Neutrophil (primary cell): ENCODE results near the gene HAUS1.

Source experiments
- H3K27ac ChIP-seq: fragments of 200-600 bp; sonication (generic); 2 replicates; pipeline ENCODE4 v1.5.1; 2016; ENCODE audit warnings: mild to moderate bottlenecking, moderate library complexity
- H3K27me3 ChIP-seq: fragments of 200-600 bp; sonication (generic); 2 replicates; pipeline ENCODE4 v1.6.0; 2016; ENCODE audit warnings: mild to moderate bottlenecking
- H3K36me3 ChIP-seq: fragments of 200-600 bp; sonication (generic); 2 replicates; pipeline ENCODE4 v1.5.1; 2017
- H3K4me1 ChIP-seq, 2 experiments: fragments of 200-600 bp in 1 of 2; sonication (generic) in 1 of 2; 1 replicate in 1 of 2; 2 replicates in 1 of 2; pipeline versions ENCODE4 v1.5.1 to v1.6.1; 2013 to 2016; ENCODE audit warnings: low read depth in 1 of 2, low read length in 1 of 2, mild to moderate bottlenecking in 1 of 2, moderate library complexity in 1 of 2; ENCODE audit not compliant: control insufficient read depth in 1 of 2, insufficient read depth in 1 of 2
- H3K4me3 ChIP-seq, 2 experiments: fragments of 200-600 bp in 1 of 2; sonication (generic) in 1 of 2; 1 replicate in 1 of 2; 2 replicates in 1 of 2; pipeline ENCODE4 v1.5.1; 2013 to 2016; ENCODE audit warnings: low read depth in 1 of 2, low read length in 1 of 2, mild to moderate bottlenecking in 1 of 2, moderate library complexity in 1 of 2
- H3K9me3 ChIP-seq: fragments of 200-600 bp; sonication (generic); 2 replicates; pipeline ENCODE4 v1.5.1; 2016
- TF ChIP-seq, protein P1 (sequence below): fragments of 200-600 bp; sonication (generic); IDR thresholded peaks from 2 replicates; pipeline ENCODE4 v1.5.1; 2016; ENCODE audit warnings: antibody characterized with exemption

The HAUS1 gene

DNA sequence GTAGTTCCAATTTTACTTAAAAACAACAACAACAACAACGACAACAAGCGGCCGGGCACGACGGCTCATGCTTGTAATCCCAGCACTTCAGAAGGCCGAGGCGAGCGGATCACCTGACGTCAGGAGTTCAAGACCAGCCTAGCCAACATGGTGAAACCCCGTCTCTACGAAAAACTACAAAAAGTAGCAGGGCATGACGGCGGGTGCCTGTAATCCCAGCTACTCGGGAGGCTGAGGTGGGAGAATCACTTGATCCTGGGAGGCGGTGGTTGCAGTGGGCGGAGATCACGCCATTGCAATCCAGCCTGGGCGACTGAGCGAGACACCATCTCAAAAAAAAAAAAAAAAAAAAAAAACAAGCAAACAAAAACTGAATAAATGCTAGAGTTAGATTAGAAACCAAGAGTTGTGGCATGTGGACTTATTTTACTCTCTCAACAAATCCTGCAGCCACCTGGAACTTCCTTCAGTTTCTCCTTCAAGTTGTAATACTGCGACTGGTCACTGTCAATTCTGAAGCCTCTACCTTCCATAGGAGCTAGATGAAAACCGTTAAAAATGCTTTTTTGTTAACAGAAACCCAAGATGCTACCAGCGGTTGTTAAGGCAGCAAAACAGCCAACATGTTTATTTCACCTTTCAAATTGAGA, 7.4 kb upstream of the HAUS1 start:
- Histone ChIP-seq H3K9me3 (no peaks in the 10 kb centered on the region), H3K27ac (peak overlapping the region; percentile 82), H3K4me3 (peak overlapping the region; percentile 81 to 87), H3K4me1 (peaks cover 17 to 22% of the 10 kb centered on the region in 2 experiments), H3K27me3 (no peaks in the 10 kb centered on the region), H3K36me3 (peaks cover 17% of the 10 kb centered on the region)
- TF ChIP-seq, protein P1, sequence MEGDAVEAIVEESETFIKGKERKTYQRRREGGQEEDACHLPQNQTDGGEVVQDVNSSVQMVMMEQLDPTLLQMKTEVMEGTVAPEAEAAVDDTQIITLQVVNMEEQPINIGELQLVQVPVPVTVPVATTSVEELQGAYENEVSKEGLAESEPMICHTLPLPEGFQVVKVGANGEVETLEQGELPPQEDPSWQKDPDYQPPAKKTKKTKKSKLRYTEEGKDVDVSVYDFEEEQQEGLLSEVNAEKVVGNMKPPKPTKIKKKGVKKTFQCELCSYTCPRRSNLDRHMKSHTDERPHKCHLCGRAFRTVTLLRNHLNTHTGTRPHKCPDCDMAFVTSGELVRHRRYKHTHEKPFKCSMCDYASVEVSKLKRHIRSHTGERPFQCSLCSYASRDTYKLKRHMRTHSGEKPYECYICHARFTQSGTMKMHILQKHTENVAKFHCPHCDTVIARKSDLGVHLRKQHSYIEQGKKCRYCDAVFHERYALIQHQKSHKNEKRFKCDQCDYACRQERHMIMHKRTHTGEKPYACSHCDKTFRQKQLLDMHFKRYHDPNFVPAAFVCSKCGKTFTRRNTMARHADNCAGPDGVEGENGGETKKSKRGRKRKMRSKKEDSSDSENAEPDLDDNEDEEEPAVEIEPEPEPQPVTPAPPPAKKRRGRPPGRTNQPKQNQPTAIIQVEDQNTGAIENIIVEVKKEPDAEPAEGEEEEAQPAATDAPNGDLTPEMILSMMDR: no peak

DNA sequence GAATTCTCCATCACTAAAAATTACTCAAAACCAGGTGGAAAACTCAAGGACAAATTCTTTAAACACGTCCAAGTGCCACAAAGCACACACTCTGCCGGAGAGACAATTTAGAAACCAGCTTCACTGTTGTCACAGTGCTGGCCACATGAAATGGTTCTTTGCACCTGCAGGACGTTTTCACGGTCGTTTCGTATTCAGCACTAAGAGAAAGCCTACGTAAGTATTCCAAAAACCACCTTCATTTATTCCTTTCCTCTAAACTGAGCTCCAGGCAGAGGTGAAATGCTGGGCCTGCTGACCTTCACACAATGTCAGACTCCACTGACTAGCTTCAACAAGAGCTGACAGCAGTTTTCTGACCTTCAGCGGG, 6.8 kb upstream of the HAUS1 start:
- Histone ChIP-seq H3K4me1 (peaks cover 17 to 22% of the 10 kb centered on the region in 2 experiments), H3K9me3 (no peaks in the 10 kb centered on the region), H3K4me3 (peak overlapping the region; percentile 81 to 87), H3K27ac (peak overlapping the region; percentile 82), H3K36me3 (peaks cover 12% of the 10 kb centered on the region), H3K27me3 (no peaks in the 10 kb centered on the region)
- TF ChIP-seq, protein P1: no peak

DNA sequence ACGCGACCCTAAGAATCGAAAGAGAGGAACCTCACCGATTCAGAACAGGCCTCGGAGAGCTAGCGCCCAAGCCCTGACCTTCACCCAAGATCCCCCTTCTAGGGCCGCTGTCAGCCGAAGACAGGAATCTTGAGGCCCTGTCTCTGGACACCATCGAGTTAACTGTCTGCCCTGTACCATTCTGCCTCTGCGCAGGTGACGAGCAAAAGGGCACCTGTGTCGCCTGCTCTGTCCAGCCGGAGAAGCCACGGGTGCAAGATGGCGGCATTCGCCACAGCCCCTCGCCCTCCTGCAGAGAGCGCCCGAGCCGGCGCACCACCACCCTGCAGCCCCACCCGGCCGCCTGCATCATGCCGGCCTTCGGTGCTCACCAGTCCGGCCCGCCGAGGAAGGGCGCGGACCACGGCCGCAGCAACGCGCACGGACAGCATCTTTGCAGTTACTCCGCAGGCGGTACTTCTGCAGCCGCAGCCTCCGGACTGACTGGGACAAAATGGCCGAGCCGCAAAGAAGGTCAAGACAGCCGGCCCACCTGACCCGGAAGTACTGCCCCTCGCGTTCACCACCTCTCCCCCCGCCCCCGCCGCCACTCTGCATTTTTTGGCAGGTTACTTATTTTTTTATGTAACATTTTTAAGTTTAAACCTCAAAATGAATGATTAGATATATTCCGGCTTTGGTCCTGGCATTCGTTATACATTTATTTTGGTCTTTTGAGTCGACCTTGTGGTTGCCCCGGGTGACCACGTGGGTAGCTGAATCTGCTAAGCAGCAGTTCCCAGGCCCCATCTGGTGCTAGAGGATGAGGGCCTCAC, 6.2 kb upstream of the HAUS1 start, which contains the start of gene ATP5F1A:
Gene ATP5F1A (minus strand): TSS at position 496 of the 815 bp plus-strand sequence. CDS start 65 bp downstream, at position 431.
- H3K36me3 ChIP-seq: peaks cover 9% of the 10 kb centered on the region

DNA sequence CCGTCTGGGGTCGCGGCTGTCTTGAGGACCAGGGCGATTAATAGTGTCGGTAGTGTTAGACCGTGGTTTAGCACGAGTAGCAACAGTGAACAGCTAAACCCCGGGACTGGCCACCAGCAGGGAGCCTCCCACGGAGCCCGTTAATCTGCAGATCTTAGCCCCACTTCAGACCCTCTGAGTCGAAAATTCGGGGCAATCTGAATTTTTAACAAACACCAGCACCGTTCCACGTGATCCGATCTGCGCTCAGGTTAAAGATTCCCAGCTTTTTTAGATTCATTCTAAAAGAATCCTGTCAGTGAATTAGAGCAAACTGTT, 5.6 kb upstream of the HAUS1 start:
- TF ChIP-seq, protein P1: no peak
- peaks cover 17 to 22% of the 10 kb centered on the region in 2 experiments for H3K4me1 ChIP-seq
- H3K27me3 ChIP-seq: no peaks in the 10 kb centered on the region
- peak overlapping the region; percentile 82 for H3K27ac ChIP-seq
- H3K4me3 ChIP-seq: peak overlapping the region; percentile 81 to 87
- H3K36me3 ChIP-seq: peaks cover 4% of the 10 kb centered on the region
- no peaks in the 10 kb centered on the region for H3K9me3 ChIP-seq

More for the DNA sequence above, 6.2 kb upstream of the HAUS1 start, which contains the start of gene ATP5F1A:
- Histone ChIP-seq H3K9me3 (no peaks in the 10 kb centered on the region), H3K4me3 (peak within 1 kb of the TSS; percentile 81 to 87), H3K4me1 (peaks cover 17 to 22% of the 10 kb centered on the region in 2 experiments), H3K27me3 (no peaks in the 10 kb centered on the region), H3K27ac (peak within 1 kb of the TSS; percentile 82)
- TF ChIP-seq, protein P1: no peak

DNA sequence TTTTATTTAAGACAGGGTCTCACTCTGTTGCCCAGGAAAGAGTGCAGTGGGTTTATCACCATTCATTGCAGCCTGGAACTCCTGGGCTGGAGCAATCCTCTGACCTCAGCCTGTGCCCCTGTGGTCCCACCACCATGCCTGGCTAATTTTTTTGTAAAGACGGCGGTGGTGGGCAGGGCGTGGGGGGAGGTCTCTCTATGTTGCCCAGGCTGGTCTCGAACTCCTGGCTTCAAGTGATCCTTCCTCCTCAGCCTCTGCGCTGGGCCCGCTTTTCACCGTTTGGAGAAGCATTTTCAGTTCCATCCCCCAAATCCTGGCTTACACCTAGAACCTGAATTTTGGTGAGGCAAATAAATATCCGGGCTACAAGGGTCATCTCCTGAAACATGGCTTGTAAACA, 4.7 kb upstream of the HAUS1 start:
- peaks cover 17 to 26% of the 10 kb centered on the region in 2 experiments for H3K4me1 ChIP-seq
- peaks cover under 1% of the 10 kb centered on the region for H3K36me3 ChIP-seq
- no peaks in the 10 kb centered on the region for H3K27me3 ChIP-seq
- H3K4me3 ChIP-seq: no peak overlapping the region
- H3K9me3 ChIP-seq: no peaks in the 10 kb centered on the region
- TF ChIP-seq, protein P1: no peak
- no peak overlapping the region for H3K27ac ChIP-seq
